Measurements from ENCODE around the gene GPR55. TPM values are rescaled to one million over a fixed set of nuclear protein-coding genes. Genes with fewer than 3 reads are reported as not detected.

Gene GPR55
- total RNA-seq, 1 experiment from 2014 or later: not detected

GRCh38 chr2:230875347-230876315, 49.4 kb downstream of the GPR55 start:
- Histone ChIP-seq H4K20me1 (ENCODE audit: insufficient read depth) (no peaks in the 10 kb centered on the region), H3K4me3 (no peak overlapping the region), H3K4me1 (replicated peaks; ENCODE audit: insufficient read depth) (no peaks in the 10 kb centered on the region), H2AFZ (no peak overlapping the region), H3F3A (ENCODE audit: insufficient read depth, low read depth) (no peaks in the 10 kb centered on the region), H3K4me2 (no peak overlapping the region), H3K9me2 (ENCODE audit: insufficient read depth) (no peaks in the 10 kb centered on the region), H3K9me3 (ENCODE audit: insufficient read depth, low read depth) (no peaks in the 10 kb centered on the region), H3K79me2 (ENCODE audit: low read depth) (no peaks in the 10 kb centered on the region), H3K27me3 (ENCODE audit: insufficient read depth, low read depth) (no peaks in the 10 kb centered on the region), H3K27ac (no peak overlapping the region), H3K36me3 (ENCODE audit: low read depth) (no peaks in the 10 kb centered on the region)
- CTCF ChIA-PET: no interaction called here
- intact Hi-C loops (cut with micrococcal nuclease; ENCODE audit: unreplicated experiment): no loop called here
- POLR2A ChIA-PET (ENCODE audit: unreplicated experiment): interaction anchor here (0.6 kb wide), 1 partner anchor 8 kb away, joined by 14 read pairs; no protein-coding TSS in a partner anchor
- BruUV-seq (replicated peaks): no TSS peak
- DNase-seq: no peak
- TF ChIP-seq CTCF (conservative IDR thresholded peaks at IDR 0.05) (no peak), EZH2 (IDR thresholded peaks at IDR 0.05; ENCODE audit: low read depth) (no peak)

- CTCF ChIA-PET: no interaction called here
These were observed 50.2 kb downstream of the GPR55 start for GRCh38 chr2:230874876-230875275.

GRCh38 chr2:230874456-230874855, 50.6 kb downstream of the GPR55 start:
- Histone ChIP-seq H3K4me2 (no peak overlapping the region), H3F3A (ENCODE audit: insufficient read depth, low read depth) (no peaks in the 10 kb centered on the region), H3K9me2 (ENCODE audit: insufficient read depth) (no peaks in the 10 kb centered on the region), H3K79me2 (ENCODE audit: low read depth) (no peaks in the 10 kb centered on the region), H4K20me1 (ENCODE audit: insufficient read depth) (no peaks in the 10 kb centered on the region), H3K4me1 (replicated peaks; ENCODE audit: insufficient read depth) (no peaks in the 10 kb centered on the region), H3K27me3 (ENCODE audit: insufficient read depth, low read depth) (no peaks in the 10 kb centered on the region), H2AFZ (no peak overlapping the region), H3K36me3 (ENCODE audit: low read depth) (no peaks in the 10 kb centered on the region), H3K9me3 (ENCODE audit: insufficient read depth, low read depth) (no peaks in the 10 kb centered on the region), H3K4me3 (no peak overlapping the region), H3K27ac (no peak overlapping the region)
- ChIA-PET CTCF (no interaction called here), POLR2A (ENCODE audit: unreplicated experiment) (no interaction called here)
- BruUV-seq (replicated peaks): no TSS peak
- DNase-seq: no peak
- TF ChIP-seq EZH2 (IDR thresholded peaks at IDR 0.05; ENCODE audit: low read depth) (no peak), CTCF (conservative IDR thresholded peaks at IDR 0.05) (no peak)
- intact Hi-C loops (cut with micrococcal nuclease; ENCODE audit: unreplicated experiment): no loop called here

More at GRCh38 chr2:230874876-230875275, 50.2 kb downstream of the GPR55 start:
- no peaks in the 10 kb centered on the region for H3K27me3 ChIP-seq (ENCODE audit: insufficient read depth, low read depth)
- no peaks in the 10 kb centered on the region for H3K36me3 ChIP-seq (ENCODE audit: low read depth)
- H3K9me3 ChIP-seq (ENCODE audit: insufficient read depth, low read depth): no peaks in the 10 kb centered on the region
- H2AFZ ChIP-seq: no peak overlapping the region
- POLR2A ChIA-PET (ENCODE audit: unreplicated experiment): no interaction called here
- BruUV-seq (replicated peaks): no TSS peak
- no peak for DNase-seq
- intact Hi-C loops (cut with micrococcal nuclease; ENCODE audit: unreplicated experiment): no loop called here
- H4K20me1 ChIP-seq (ENCODE audit: insufficient read depth): no peaks in the 10 kb centered on the region
- H3K27ac ChIP-seq: no peak overlapping the region
- TF ChIP-seq EZH2 (IDR thresholded peaks at IDR 0.05; ENCODE audit: low read depth) (no peak), CTCF (conservative IDR thresholded peaks at IDR 0.05) (no peak)
- no peaks in the 10 kb centered on the region for H3F3A ChIP-seq (ENCODE audit: insufficient read depth, low read depth)
- H3K79me2 ChIP-seq (ENCODE audit: low read depth): no peaks in the 10 kb centered on the region
- no peaks in the 10 kb centered on the region for H3K9me2 ChIP-seq (ENCODE audit: insufficient read depth)
- no peak overlapping the region for H3K4me3 ChIP-seq
- H3K4me2 ChIP-seq: no peak overlapping the region
- H3K4me1 ChIP-seq (replicated peaks; ENCODE audit: insufficient read depth): no peaks in the 10 kb centered on the region

Measured in PC-9 (cell line).